ENCODE data around the gene BHLHE41. TPM values are rescaled to one million over a fixed set of nuclear protein-coding genes. Genes with fewer than 3 reads are reported as not detected.

The BHLHE41 gene
- total and polyA plus RNA-seq, 9 of the 15 experiments (the other 6 are each of a cell fraction or from before 2014, with no cell fraction given) = not detected

- FAIRE-seq (no peak), DNase-seq (ENCODE audit: extremely low read depth in 1 of 4, low spot score in 3 of 4) (no peak), ATAC-seq (no peak)
- intact Hi-C loops (cut with micrococcal nuclease) (no loop called here), in situ Hi-C loops (cut with MboI) (no loop called here)
- Histone ChIP-seq H3K36me3 (ENCODE audit: control insufficient read depth, insufficient read depth, low read length) (no peaks in the 10 kb centered on the region), H2AFZ (ENCODE audit: low read depth, low read length) (no peak overlapping the region), H3K27me3 (ENCODE audit: control insufficient read depth in 2 of 2, insufficient read depth in 2 of 2, low read length in 2 of 2) (peaks cover 9 to 20% of the 10 kb centered on the region in 2 experiments; a peak in 4 of 5 replicates), H3K9me1 (ENCODE audit: control insufficient read depth, insufficient read depth, low read length) (no peaks in the 10 kb centered on the region), H3K9ac (ENCODE audit: insufficient read depth in 1 of 2, low read depth in 2 of 2, low read length in 2 of 2) (no peak overlapping the region), H3K4me1 (replicated peaks in 1 of 2; ENCODE audit: control insufficient read depth in 2 of 2, insufficient read depth in 2 of 2, low read length in 2 of 2) (peaks cover 0 to 10% of the 10 kb centered on the region in 2 experiments; a peak in 3 of 5 replicates), H3K4me2 (ENCODE audit: insufficient read depth, low read length) (no peak overlapping the region), H3K9me3 (replicated peaks; ENCODE audit: control insufficient read depth, insufficient read depth, low read depth, low read length) (no peaks in the 10 kb centered on the region), H3K4me3 (no peak overlapping the region), H3K79me2 (ENCODE audit: control insufficient read depth, insufficient read depth, low read length) (no peaks in the 10 kb centered on the region), H4K20me1 (replicated peaks; ENCODE audit: control insufficient read depth, insufficient read depth, low read length) (no peaks in the 10 kb centered on the region), H3K27ac (ENCODE audit: extremely low read depth, low read depth, low read length) (no peak overlapping the region)
- CTCF ChIA-PET (ENCODE audit: low intra/inter-chr PET ratio) = no interaction called here
- 0% methylated on average over 3 of the region's 3 CpGs for WGBS (ENCODE audit: insufficient coverage, low coverage, missing lambda C conversion rate)
- TF ChIP-seq MEIS2 (IDR thresholded peaks at IDR 0.05; ENCODE audit: partially characterized antibody) (no peak), SPI1 (IDR thresholded peaks at IDR 0.05; ENCODE audit: borderline replicate concordance, low read depth, low read length) (peak; percentile 36; the same call in 1 of the 2 replicates)
- POLR2A ChIA-PET = interaction anchor here (0.7 kb wide), 1 partner anchor 40 kb away, joined by 3 read pairs; no protein-coding TSS in a partner anchor
- BruUV-seq (replicated peaks) = no TSS peak
Observed at GRCh38 chr12:26130728-26131127, 5.9 kb upstream of the BHLHE41 start.

- no peaks in the 10 kb centered on the region; the same call in 1 of the 2 replicates for H4K20me1 ChIP-seq (replicated peaks; ENCODE audit: control insufficient read depth, insufficient read depth, low read length)
- H3K36me3 ChIP-seq (ENCODE audit: control insufficient read depth, insufficient read depth, low read length) = no peaks in the 10 kb centered on the region
- POLR2A ChIA-PET = interaction anchor here (0.9 kb wide), 1 partner anchor 94 kb away, joined by 4 read pairs; no protein-coding TSS in a partner anchor
- no peak overlapping the region for H3K9ac ChIP-seq (ENCODE audit: insufficient read depth in 1 of 2, low read depth in 2 of 2, low read length in 2 of 2)
- FAIRE-seq (no peak), DNase-seq (ENCODE audit: extremely low read depth in 1 of 4, low spot score in 3 of 4) (no peak), ATAC-seq (no peak)
- H3K4me1 ChIP-seq (replicated peaks in 1 of 2; ENCODE audit: control insufficient read depth in 2 of 2, insufficient read depth in 2 of 2, low read length in 2 of 2) = peaks cover 0 to 13% of the 10 kb centered on the region in 2 experiments; a peak in 4 of 5 replicates
- H3K27ac ChIP-seq (ENCODE audit: extremely low read depth, low read depth, low read length) = no peak overlapping the region
- H2AFZ ChIP-seq (ENCODE audit: low read depth, low read length) = no peak overlapping the region
- H3K79me2 ChIP-seq (ENCODE audit: control insufficient read depth, insufficient read depth, low read length) = no peaks in the 10 kb centered on the region
- in situ Hi-C loops (cut with MboI) (no loop called here), intact Hi-C loops (cut with micrococcal nuclease) (no loop called here)
- no peaks in the 10 kb centered on the region for H3K9me1 ChIP-seq (ENCODE audit: control insufficient read depth, insufficient read depth, low read length)
- TF ChIP-seq ZNF280B (CRISPR knock-in tag; IDR thresholded peaks at IDR 0.05) (no peak), CREM (IDR thresholded peaks at IDR 0.05; ENCODE audit: low read depth) (no peak), E2F3 (CRISPR knock-in tag; IDR thresholded peaks at IDR 0.05) (no peak), ZNF121 (CRISPR knock-in tag; conservative IDR thresholded peaks at IDR 0.05) (no peak), CSDE1 (IDR thresholded peaks at IDR 0.05) (no peak), CHD4 (IDR thresholded peaks at IDR 0.05; ENCODE audit: insufficient read depth, insufficient replicate concordance, low read depth, low read length, poor library complexity, severe bottlenecking) (no peak)
- no TSS peak for BruUV-seq (replicated peaks)
- no peaks in the 10 kb centered on the region for H3K9me3 ChIP-seq (replicated peaks; ENCODE audit: control insufficient read depth, insufficient read depth, low read depth, low read length)
- H3K4me2 ChIP-seq (ENCODE audit: insufficient read depth, low read length) = no peak overlapping the region
- H3K27me3 ChIP-seq (ENCODE audit: control insufficient read depth in 2 of 2, insufficient read depth in 2 of 2, low read length in 2 of 2) = peaks cover 29 to 40% of the 10 kb centered on the region in 2 experiments
- CTCF ChIA-PET (ENCODE audit: low intra/inter-chr PET ratio) = no interaction called here
- no peak overlapping the region for H3K4me3 ChIP-seq
Observed at GRCh38 chr12:26128168-26128567, 3.3 kb upstream of the BHLHE41 start.

Measured in K562 (cell line).